ENCODE measurements around the gene KIF14. TPM values are rescaled to one million over a fixed set of nuclear protein-coding genes. Genes with fewer than 3 reads are reported as not detected.

KIF14 gene
- total RNA-seq, 1 donor from 2014 or later: 1.0 TPM

DNA sequence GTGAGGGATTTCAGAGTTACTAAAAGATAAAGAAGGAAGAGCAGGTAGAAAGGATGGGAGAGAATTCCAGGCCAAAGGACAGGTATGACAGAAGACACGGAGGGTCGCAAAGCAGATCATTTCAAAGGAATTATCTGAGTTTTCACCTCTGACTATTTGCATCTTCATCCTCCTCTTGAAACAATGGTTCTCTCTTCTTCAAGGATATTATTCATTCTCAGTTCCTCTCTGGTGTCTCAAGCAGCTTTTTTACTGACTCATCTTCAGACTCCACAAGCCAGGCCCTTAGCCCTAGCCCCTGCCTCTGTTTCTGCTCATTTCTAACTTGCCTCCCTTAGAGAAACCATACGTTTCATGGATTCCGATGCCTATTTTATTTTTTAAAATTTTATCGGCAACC lies 34.1 kb upstream of the KIF14 start:
- Histone ChIP-seq H3K9ac (ENCODE audit: low read depth in 1 of 3, low read length in 3 of 3) (no peak overlapping the region), H3K9me3 (ENCODE audit: control insufficient read depth in 3 of 3, low read length in 3 of 3) (no peaks in the 10 kb centered on the region), H3K27me3 (ENCODE audit: control insufficient read depth in 3 of 3, insufficient read depth in 3 of 3, low read length in 3 of 3) (no peaks in the 10 kb centered on the region), H3K4me3 (ENCODE audit: low read length in 3 of 3) (no peak overlapping the region), H3K36me3 (ENCODE audit: control insufficient read depth in 3 of 3, insufficient read depth in 3 of 3, low read length in 3 of 3) (peaks cover 13 to 38% (median 37%) of the 10 kb centered on the region in 3 donors), H3K4me1 (ENCODE audit: control insufficient read depth in 3 of 3, insufficient read depth in 3 of 3, low read length in 3 of 3) (no peaks in the 10 kb centered on the region), H3K27ac (ENCODE audit: low read depth, low read length) (no peak overlapping the region)

DNA sequence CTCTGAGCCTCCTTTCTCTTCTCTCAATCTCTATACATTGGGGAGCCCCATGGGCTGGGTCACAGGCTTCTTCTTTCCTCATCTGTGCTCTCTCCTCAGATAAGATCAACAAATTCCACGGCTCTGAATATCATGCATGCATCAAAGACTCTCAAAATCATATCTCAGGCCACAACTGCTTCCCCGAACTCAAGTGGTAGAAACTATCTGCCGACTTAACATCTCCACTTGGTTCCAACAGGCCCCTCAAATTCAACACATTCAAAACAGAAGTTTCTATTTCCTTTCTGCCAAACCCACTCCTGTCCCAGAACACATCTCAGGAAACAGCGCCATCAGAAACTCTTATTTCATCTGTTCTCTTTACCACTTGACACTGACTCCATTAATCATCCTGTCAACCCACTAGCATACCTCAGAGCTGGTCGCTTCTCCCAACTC lies 32.5 kb upstream of the KIF14 start:
- H3K9me3 ChIP-seq (ENCODE audit: control insufficient read depth in 3 of 3, low read length in 3 of 3): no peaks in the 10 kb centered on the region
- H3K4me1 ChIP-seq (ENCODE audit: control insufficient read depth in 3 of 3, insufficient read depth in 3 of 3, low read length in 3 of 3): no peaks in the 10 kb centered on the region
- H3K27ac ChIP-seq (ENCODE audit: low read depth, low read length): no peak overlapping the region
- peaks cover 7 to 29% (median 28%) of the 10 kb centered on the region in 3 donors for H3K36me3 ChIP-seq (ENCODE audit: control insufficient read depth in 3 of 3, insufficient read depth in 3 of 3, low read length in 3 of 3)
- H3K4me3 ChIP-seq (ENCODE audit: low read length in 3 of 3): no peak overlapping the region
- no peaks in the 10 kb centered on the region for H3K27me3 ChIP-seq (ENCODE audit: control insufficient read depth in 3 of 3, insufficient read depth in 3 of 3, low read length in 3 of 3)
- no peak overlapping the region for H3K9ac ChIP-seq (ENCODE audit: low read depth in 1 of 3, low read length in 3 of 3)

DNA sequence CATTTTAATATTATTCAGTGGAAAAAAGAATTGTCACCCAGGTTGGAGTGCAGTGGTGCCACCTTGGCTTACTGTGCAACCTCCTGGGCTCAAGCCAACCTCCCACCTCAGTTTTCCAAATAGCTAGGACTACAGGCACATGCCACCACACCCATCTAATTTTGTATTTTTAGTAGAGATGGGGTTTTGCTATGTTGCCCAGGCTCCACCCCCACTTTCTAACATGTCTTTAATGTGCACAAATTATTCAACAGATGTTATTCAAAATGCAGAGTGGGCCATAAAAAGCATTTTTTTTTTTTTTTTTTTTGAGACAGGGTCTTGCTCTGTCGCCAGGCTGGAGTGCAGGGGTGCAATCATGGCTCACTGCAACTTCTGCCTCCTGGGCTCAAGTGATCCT lies 31.8 kb upstream of the KIF14 start:
- H3K27me3 ChIP-seq (ENCODE audit: control insufficient read depth in 3 of 3, insufficient read depth in 3 of 3, low read length in 3 of 3): no peaks in the 10 kb centered on the region
- no peak overlapping the region for H3K9ac ChIP-seq (ENCODE audit: low read depth in 1 of 3, low read length in 3 of 3)
- H3K9me3 ChIP-seq (ENCODE audit: control insufficient read depth in 3 of 3, low read length in 3 of 3): no peaks in the 10 kb centered on the region
- H3K4me1 ChIP-seq (ENCODE audit: control insufficient read depth in 3 of 3, insufficient read depth in 3 of 3, low read length in 3 of 3): no peaks in the 10 kb centered on the region
- H3K27ac ChIP-seq (ENCODE audit: low read depth, low read length): no peak overlapping the region
- H3K4me3 ChIP-seq (ENCODE audit: low read length in 3 of 3): no peak overlapping the region
- H3K36me3 ChIP-seq (ENCODE audit: control insufficient read depth in 3 of 3, insufficient read depth in 3 of 3, low read length in 3 of 3): peaks cover 3 to 26% (median 24%) of the 10 kb centered on the region in 3 donors

DNA sequence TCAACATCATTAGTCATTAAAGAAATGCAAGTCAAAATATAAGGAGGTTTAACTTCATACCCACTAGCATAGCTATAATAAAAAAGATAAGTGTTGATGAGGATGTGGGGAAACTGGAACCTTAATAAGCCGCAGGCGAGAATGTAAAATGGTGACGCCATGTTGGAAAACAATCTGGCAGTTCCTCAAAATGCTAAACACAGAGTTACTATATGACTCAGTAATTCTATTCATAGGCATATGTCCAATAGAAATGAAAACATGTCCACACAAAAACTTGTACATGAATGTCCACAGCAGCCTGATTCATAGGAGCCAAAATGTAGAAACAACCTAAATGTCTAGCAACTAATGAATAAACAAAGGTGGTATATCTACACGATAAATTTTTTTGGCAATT lies 26.0 kb upstream of the KIF14 start:
- H3K9me3 ChIP-seq (ENCODE audit: control insufficient read depth in 3 of 3, low read length in 3 of 3): no peaks in the 10 kb centered on the region
- H3K36me3 ChIP-seq (ENCODE audit: control insufficient read depth in 3 of 3, insufficient read depth in 3 of 3, low read length in 3 of 3): peaks cover 5 to 15% (median 7%) of the 10 kb centered on the region in 3 donors
- no peak overlapping the region for H3K4me3 ChIP-seq (ENCODE audit: low read length in 3 of 3)
- H3K4me1 ChIP-seq (ENCODE audit: control insufficient read depth in 3 of 3, insufficient read depth in 3 of 3, low read length in 3 of 3): no peaks in the 10 kb centered on the region
- no peak overlapping the region for H3K9ac ChIP-seq (ENCODE audit: low read depth in 1 of 3, low read length in 3 of 3)
- H3K27ac ChIP-seq (ENCODE audit: low read depth, low read length): no peak overlapping the region
- H3K27me3 ChIP-seq (ENCODE audit: control insufficient read depth in 3 of 3, insufficient read depth in 3 of 3, low read length in 3 of 3): no peaks in the 10 kb centered on the region

DNA sequence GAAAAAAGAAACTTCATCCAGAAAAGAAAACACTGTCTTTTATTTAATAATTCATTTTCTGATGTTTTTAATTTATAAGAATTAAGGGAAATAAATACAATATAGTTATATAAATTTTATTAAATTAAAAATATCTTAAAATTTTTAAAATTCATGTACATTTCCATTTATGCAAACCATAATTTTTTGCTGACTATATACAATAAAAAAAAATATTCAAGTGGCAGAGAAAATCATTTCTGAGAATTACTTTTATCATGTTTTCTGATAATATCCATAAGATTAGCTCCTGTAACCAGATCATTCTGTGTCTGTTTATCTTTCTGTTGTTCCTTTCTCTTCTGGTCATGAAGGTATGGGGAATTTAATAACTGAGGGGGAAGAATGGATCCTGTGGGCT lies 23.5 kb upstream of the KIF14 start:
- Histone ChIP-seq H3K4me1 (ENCODE audit: control insufficient read depth in 3 of 3, insufficient read depth in 3 of 3, low read length in 3 of 3) (no peaks in the 10 kb centered on the region), H3K27ac (ENCODE audit: low read depth, low read length) (no peak overlapping the region), H3K36me3 (ENCODE audit: control insufficient read depth in 3 of 3, insufficient read depth in 3 of 3, low read length in 3 of 3) (peaks cover 5 to 15% (median 5%) of the 10 kb centered on the region in 3 donors)

DNA sequence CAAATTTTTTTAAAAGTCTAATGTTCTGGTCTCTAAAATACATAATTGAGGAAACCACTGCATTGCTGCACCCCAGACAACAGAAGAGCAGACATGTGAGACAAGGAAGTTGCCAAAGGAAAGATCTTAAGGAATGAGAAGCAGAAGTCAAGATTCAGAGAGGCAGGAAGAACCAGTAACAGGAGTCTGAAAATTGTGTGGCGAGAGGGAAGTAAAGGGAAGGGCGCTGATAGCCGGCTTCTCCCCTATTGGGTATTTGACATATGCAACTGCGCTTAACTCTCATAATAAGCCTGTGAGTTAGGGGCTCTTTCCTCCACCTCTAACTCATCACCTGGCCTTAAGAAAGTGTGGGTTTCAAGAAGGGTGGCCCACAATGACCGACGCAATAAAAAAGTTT lies 21.9 kb upstream of the KIF14 start:
- Histone ChIP-seq H3K9me3 (ENCODE audit: control insufficient read depth in 3 of 3, low read length in 3 of 3) (no peaks in the 10 kb centered on the region), H3K9ac (ENCODE audit: low read depth in 1 of 3, low read length in 3 of 3) (no peak overlapping the region), H3K27ac (ENCODE audit: low read depth, low read length) (no peak overlapping the region), H3K4me1 (ENCODE audit: control insufficient read depth in 3 of 3, insufficient read depth in 3 of 3, low read length in 3 of 3) (no peaks in the 10 kb centered on the region), H3K36me3 (ENCODE audit: control insufficient read depth in 3 of 3, insufficient read depth in 3 of 3, low read length in 3 of 3) (peaks cover 0 to 10% (median 4%) of the 10 kb centered on the region in 3 donors), H3K4me3 (ENCODE audit: low read length in 3 of 3) (no peak overlapping the region), H3K27me3 (ENCODE audit: control insufficient read depth in 3 of 3, insufficient read depth in 3 of 3, low read length in 3 of 3) (no peaks in the 10 kb centered on the region)

More for the DNA sequence above, 23.5 kb upstream of the KIF14 start:
- no peaks in the 10 kb centered on the region for H3K27me3 ChIP-seq (ENCODE audit: control insufficient read depth in 3 of 3, insufficient read depth in 3 of 3, low read length in 3 of 3)
- H3K9me3 ChIP-seq (ENCODE audit: control insufficient read depth in 3 of 3, low read length in 3 of 3): no peaks in the 10 kb centered on the region
- no peak overlapping the region for H3K4me3 ChIP-seq (ENCODE audit: low read length in 3 of 3)
- no peak overlapping the region for H3K9ac ChIP-seq (ENCODE audit: low read depth in 1 of 3, low read length in 3 of 3)

DNA sequence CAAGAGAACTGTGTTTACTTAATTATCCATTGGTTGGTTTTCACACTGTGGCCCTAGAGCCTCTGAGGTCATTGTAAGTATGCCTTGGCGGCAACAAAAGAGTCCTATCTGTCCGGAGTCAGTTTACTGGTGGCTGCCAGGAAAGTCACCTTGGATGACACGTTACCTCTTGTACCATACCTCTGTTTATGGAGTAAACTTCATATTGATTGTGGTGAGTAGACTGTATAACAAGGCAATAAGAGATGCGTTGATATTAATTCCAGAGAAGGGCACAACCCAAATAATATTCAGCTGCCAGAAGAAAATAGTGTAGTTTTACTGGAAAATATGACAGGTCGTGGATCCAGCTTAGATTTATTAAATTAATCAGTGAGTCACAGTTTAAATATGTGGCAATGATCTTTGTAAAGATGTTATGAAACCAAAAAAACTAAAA lies 20.4 kb upstream of the KIF14 start:
- Histone ChIP-seq H3K36me3 (ENCODE audit: control insufficient read depth in 3 of 3, insufficient read depth in 3 of 3, low read length in 3 of 3) (peaks cover 0 to 6% (median 4%) of the 10 kb centered on the region in 3 donors), H3K9me3 (ENCODE audit: control insufficient read depth in 3 of 3, low read length in 3 of 3) (no peaks in the 10 kb centered on the region), H3K4me1 (ENCODE audit: control insufficient read depth in 3 of 3, insufficient read depth in 3 of 3, low read length in 3 of 3) (no peaks in the 10 kb centered on the region)

DNA sequence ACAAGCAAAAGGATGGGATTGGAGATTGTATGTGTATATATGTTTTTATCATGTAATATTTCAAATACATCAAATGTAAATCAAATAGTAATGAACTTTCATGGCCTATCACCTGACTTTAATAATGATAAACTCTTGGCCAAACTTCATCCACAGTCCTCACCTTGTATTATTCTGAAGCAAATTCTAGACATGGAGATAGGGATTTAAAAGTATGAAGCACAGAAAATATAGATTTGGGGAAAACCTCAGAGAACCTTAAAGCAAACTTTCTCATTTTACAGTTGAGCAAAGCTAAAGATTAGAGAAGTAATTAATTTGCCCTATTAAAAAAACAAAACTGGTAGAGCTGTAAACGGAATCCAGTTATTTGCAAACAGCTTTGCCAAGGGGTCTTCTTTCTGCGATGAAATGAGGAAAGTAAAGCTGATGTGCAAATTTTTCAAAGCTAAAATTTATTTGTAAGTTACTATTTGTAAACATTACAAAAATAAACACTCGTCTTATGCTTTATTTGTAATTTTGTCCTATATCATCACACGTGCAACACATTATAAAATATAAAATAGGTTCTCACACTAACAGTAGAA lies 19.9 kb upstream of the KIF14 start:
- no peak overlapping the region for H3K9ac ChIP-seq (ENCODE audit: low read depth in 1 of 3, low read length in 3 of 3)
- no peaks in the 10 kb centered on the region for H3K27me3 ChIP-seq (ENCODE audit: control insufficient read depth in 3 of 3, insufficient read depth in 3 of 3, low read length in 3 of 3)
- H3K4me3 ChIP-seq (ENCODE audit: low read length in 3 of 3): no peak overlapping the region
- no peak overlapping the region for H3K27ac ChIP-seq (ENCODE audit: low read depth, low read length)
- H3K9me3 ChIP-seq (ENCODE audit: control insufficient read depth in 3 of 3, low read length in 3 of 3): no peaks in the 10 kb centered on the region
- H3K4me1 ChIP-seq (ENCODE audit: control insufficient read depth in 3 of 3, insufficient read depth in 3 of 3, low read length in 3 of 3): no peaks in the 10 kb centered on the region
- H3K36me3 ChIP-seq (ENCODE audit: control insufficient read depth in 3 of 3, insufficient read depth in 3 of 3, low read length in 3 of 3): peaks cover 0 to 4% (median 3%) of the 10 kb centered on the region in 3 donors

More for the DNA sequence above, 20.4 kb upstream of the KIF14 start:
- H3K9ac ChIP-seq (ENCODE audit: low read depth in 1 of 3, low read length in 3 of 3): no peak overlapping the region
- H3K27ac ChIP-seq (ENCODE audit: low read depth, low read length): no peak overlapping the region
- no peaks in the 10 kb centered on the region for H3K27me3 ChIP-seq (ENCODE audit: control insufficient read depth in 3 of 3, insufficient read depth in 3 of 3, low read length in 3 of 3)
- H3K4me3 ChIP-seq (ENCODE audit: low read length in 3 of 3): no peak overlapping the region

DNA sequence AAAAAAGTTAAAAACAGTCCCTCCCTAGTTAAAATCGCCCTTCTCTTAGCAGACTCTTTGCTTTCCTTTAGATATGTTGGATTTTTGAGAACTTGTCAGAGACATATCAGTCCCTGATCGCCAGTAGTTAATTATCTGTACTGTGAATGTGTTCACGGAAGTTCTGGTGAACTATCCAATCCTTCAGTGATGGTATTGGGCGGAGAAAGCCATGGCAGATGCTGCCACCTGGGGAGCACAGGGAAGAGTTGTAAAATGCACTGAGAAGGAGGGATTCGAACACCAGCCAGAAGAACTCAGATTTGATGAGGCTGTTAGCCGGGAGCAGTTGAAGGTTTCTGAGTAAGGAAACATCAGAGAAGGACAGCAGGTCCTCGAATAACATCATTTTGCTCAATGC lies 17.5 kb upstream of the KIF14 start:
- Histone ChIP-seq H3K9me3 (ENCODE audit: control insufficient read depth in 3 of 3, low read length in 3 of 3) (no peaks in the 10 kb centered on the region), H3K4me3 (ENCODE audit: low read length in 3 of 3) (no peak overlapping the region), H3K4me1 (ENCODE audit: control insufficient read depth in 3 of 3, insufficient read depth in 3 of 3, low read length in 3 of 3) (no peaks in the 10 kb centered on the region), H3K9ac (ENCODE audit: low read depth in 1 of 3, low read length in 3 of 3) (no peak overlapping the region), H3K27me3 (ENCODE audit: control insufficient read depth in 3 of 3, insufficient read depth in 3 of 3, low read length in 3 of 3) (no peaks in the 10 kb centered on the region), H3K36me3 (ENCODE audit: control insufficient read depth in 3 of 3, insufficient read depth in 3 of 3, low read length in 3 of 3) (no peaks in the 10 kb centered on the region), H3K27ac (ENCODE audit: low read depth, low read length) (no peak overlapping the region)

DNA sequence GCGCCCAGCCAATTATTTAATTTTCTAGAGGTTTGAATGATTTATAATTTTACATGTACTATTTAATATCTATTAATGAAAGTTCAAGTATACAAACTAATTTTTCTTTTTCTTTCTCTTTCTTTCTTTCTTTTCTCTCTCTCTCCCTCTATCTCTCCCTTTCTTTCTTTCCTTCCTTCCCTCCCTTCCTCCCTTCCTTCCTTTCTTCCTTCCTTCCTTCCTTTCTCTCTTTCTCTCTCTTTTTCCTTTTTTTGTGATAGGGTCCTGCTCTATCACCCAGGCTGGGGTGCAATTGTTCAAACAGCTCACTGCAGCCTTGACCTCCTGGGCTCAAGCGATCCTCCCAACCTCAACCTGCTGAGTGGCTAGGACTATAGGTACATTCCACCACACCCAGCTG lies 16.1 kb upstream of the KIF14 start:
- no peak overlapping the region for H3K9ac ChIP-seq (ENCODE audit: low read depth in 1 of 3, low read length in 3 of 3)
- no peaks in the 10 kb centered on the region for H3K9me3 ChIP-seq (ENCODE audit: control insufficient read depth in 3 of 3, low read length in 3 of 3)
- no peaks in the 10 kb centered on the region for H3K36me3 ChIP-seq (ENCODE audit: control insufficient read depth in 3 of 3, insufficient read depth in 3 of 3, low read length in 3 of 3)
- no peaks in the 10 kb centered on the region for H3K27me3 ChIP-seq (ENCODE audit: control insufficient read depth in 3 of 3, insufficient read depth in 3 of 3, low read length in 3 of 3)
- no peaks in the 10 kb centered on the region for H3K4me1 ChIP-seq (ENCODE audit: control insufficient read depth in 3 of 3, insufficient read depth in 3 of 3, low read length in 3 of 3)
- no peak overlapping the region for H3K27ac ChIP-seq (ENCODE audit: low read depth, low read length)
- H3K4me3 ChIP-seq (ENCODE audit: low read length in 3 of 3): no peak overlapping the region

Measured in skeletal muscle tissue (tissue), 4 donors.